Ishikawa (cell line): ENCODE data around the gene EXOSC5.

Source experiments
- CEBPB ChIP-seq: IDR thresholded peaks from 2 replicates; pipeline ENCODE4 v1.6.1; 2012
- CREB1 ChIP-seq: IDR thresholded peaks from 2 replicates; pipeline ENCODE4 v1.6.1; 2012; ENCODE audit warnings: low read depth
- EGR1 ChIP-seq: IDR thresholded peaks from 2 replicates; pipeline ENCODE4 v1.6.1; 2012
- EP300 ChIP-seq: IDR thresholded peaks from 2 replicates; pipeline ENCODE4 v1.6.1; 2012; ENCODE audit warnings: borderline replicate concordance
- FOXM1 ChIP-seq: IDR thresholded peaks from 2 replicates; pipeline ENCODE4 v1.6.1; 2012; ENCODE audit warnings: low read depth, borderline replicate concordance
- NFIC ChIP-seq: IDR thresholded peaks from 2 replicates; pipeline ENCODE4 v1.6.1; 2012
- RAD21 ChIP-seq: IDR thresholded peaks from 2 replicates; pipeline ENCODE4 v1.6.1; 2012; ENCODE audit warnings: low read depth
- TAF1 ChIP-seq: IDR thresholded peaks from 2 replicates; pipeline ENCODE4 v1.6.1; 2012; ENCODE audit warnings: low read depth, mild to moderate bottlenecking
- TCF12 ChIP-seq: IDR thresholded peaks from 2 replicates; pipeline ENCODE4 v1.6.1; 2012; ENCODE audit warnings: low read depth
- TEAD4 ChIP-seq: IDR thresholded peaks from 2 replicates; pipeline ENCODE4 v1.6.1; 2012
- YY1 ChIP-seq: IDR thresholded peaks from 2 replicates; pipeline ENCODE4 v1.6.1; 2012; ENCODE audit warnings: low read depth
- ZBTB7A ChIP-seq: IDR thresholded peaks from 2 replicates; pipeline ENCODE4 v1.6.1; 2012; ENCODE audit warnings: low read depth
- TF ChIP-seq, protein P1 (sequence below): IDR thresholded peaks from 2 replicates; pipeline ENCODE4 v1.6.1; 2012; ENCODE audit warnings: low read depth, mild to moderate bottlenecking
- TF ChIP-seq, protein P2 (sequence below): IDR thresholded peaks from 2 replicates; pipeline ENCODE4 v1.6.1; 2012
- TF ChIP-seq, protein P3 (sequence below): IDR thresholded peaks from 2 replicates; pipeline ENCODE4 v1.6.1; 2012

Gene EXOSC5

DNA sequence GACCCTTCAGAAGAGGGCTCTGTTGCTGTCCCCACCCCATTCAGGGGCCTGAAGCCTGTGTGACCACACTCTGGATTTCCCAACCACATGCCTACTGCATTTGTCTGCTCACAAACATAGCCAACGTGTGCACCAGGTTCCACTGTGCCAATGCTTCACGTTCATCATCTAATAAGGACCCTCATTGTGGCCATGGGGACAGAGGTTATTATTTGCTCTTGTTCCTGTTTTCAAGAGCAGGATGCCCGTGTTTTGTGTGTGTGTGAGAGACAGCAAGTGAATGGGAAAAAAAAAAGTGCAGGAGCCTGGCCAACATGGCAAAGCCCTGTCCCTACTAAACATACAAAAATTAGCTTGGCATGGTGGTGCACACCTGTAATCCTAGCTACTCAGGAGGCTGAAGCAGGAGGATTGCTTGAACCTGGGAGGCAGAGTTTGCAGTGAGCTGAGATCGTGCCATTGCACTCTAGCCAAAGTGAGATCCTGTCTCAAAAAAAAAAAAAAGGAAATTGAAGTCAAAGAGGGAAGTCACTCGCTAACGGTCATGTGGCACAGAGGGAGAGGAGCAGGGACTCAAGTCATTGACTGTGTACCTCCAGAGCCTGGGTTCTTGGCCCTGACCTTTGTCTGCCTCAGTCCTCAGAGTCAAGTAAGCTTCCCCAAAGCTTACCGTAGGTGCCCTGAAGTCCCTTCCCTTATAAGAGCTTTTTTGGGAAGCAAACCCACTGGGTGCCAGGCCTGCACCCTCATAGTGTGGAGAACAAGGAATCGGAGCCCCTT is 23.1 kb upstream of the EXOSC5 start:
- TF ChIP-seq RAD21 = no peak
- TF ChIP-seq EP300 = no peak
- TF ChIP-seq CREB1 = no peak

DNA sequence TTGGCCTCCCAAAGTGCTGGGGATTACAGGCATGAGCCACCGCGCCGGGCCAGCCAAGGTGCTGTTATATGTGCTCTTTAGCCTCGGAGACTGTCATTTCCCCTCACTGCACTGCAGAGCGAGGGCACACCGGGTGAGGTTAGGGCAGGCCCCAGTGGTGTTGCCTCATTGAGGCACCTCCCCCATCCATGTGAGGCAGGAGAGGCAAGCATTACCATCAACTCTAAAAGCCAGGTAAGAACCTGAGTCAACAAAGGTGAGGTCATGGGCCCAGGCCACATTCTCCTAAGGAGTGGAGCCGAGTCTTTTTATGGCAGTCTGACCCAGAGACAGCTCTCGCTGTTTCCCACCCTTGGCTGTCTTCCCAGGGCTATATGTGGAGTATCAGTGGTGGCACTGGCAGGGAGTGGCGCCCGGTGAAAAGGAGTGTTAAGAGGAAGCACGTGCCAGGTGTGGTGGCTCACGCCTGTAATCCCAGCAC is 19.1 kb upstream of the EXOSC5 start:
- no peak for TF ChIP-seq EGR1
- no peak for TF ChIP-seq FOXM1
- TF ChIP-seq, protein P1, sequence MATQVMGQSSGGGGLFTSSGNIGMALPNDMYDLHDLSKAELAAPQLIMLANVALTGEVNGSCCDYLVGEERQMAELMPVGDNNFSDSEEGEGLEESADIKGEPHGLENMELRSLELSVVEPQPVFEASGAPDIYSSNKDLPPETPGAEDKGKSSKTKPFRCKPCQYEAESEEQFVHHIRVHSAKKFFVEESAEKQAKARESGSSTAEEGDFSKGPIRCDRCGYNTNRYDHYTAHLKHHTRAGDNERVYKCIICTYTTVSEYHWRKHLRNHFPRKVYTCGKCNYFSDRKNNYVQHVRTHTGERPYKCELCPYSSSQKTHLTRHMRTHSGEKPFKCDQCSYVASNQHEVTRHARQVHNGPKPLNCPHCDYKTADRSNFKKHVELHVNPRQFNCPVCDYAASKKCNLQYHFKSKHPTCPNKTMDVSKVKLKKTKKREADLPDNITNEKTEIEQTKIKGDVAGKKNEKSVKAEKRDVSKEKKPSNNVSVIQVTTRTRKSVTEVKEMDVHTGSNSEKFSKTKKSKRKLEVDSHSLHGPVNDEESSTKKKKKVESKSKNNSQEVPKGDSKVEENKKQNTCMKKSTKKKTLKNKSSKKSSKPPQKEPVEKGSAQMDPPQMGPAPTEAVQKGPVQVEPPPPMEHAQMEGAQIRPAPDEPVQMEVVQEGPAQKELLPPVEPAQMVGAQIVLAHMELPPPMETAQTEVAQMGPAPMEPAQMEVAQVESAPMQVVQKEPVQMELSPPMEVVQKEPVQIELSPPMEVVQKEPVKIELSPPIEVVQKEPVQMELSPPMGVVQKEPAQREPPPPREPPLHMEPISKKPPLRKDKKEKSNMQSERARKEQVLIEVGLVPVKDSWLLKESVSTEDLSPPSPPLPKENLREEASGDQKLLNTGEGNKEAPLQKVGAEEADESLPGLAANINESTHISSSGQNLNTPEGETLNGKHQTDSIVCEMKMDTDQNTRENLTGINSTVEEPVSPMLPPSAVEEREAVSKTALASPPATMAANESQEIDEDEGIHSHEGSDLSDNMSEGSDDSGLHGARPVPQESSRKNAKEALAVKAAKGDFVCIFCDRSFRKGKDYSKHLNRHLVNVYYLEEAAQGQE = no peak
- TF ChIP-seq RAD21 = no peak
- no peak for TF ChIP-seq EP300
- TF ChIP-seq CREB1 = no peak
- no peak for TF ChIP-seq CEBPB
- TF ChIP-seq, protein P2, sequence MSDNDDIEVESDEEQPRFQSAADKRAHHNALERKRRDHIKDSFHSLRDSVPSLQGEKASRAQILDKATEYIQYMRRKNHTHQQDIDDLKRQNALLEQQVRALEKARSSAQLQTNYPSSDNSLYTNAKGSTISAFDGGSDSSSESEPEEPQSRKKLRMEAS = no peak
- TF ChIP-seq YY1 = no peak
- no peak for TF ChIP-seq TEAD4

DNA sequence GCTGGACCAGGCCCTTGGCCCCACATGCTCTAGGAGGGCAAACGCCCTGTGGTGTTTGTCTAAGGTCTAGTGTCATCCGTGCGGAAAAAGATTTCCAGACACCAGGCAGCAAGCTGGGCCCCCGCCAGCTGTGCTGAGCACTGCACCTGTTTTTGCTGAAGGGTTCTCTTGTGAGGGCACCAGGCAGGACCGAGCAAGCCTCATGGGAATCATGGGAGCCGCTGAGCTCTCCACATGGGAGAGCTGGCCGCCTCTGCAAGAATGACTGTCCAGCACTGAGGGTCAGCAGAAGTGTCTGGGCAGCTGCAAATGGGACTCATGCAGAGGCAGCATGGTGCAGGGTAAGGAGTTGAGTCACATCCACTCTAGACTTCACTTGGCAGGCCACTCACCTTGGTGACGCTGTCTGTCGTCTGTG is 18.0 kb upstream of the EXOSC5 start:
- no peak for TF ChIP-seq NFIC
- TF ChIP-seq TEAD4 = no peak
- TF ChIP-seq CEBPB = no peak
- no peak for TF ChIP-seq ZBTB7A
- no peak for TF ChIP-seq CREB1
- TF ChIP-seq TAF1 = no peak

DNA sequence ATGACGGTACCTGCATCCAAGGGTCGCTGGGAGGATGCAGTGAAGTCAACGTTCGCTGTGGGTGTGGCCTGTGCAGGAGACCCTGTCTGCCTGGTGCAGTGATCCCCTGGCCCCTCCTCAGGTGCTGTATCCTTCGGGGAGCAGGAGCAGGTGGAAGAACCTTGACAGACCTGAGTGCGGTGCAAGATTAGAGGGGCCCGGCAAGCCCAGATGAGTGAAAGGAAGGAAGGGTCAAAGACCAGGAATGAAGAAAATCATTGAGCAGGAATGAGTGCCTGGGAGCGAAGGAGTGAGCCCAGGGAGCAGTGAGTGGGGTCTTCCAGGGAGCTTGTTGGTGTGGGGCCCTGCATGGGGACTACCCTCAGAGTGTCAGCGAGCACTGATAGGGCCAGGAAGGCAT is 17.3 kb upstream of the EXOSC5 start:
- TF ChIP-seq, protein P1 = no peak
- TF ChIP-seq CEBPB (no peak), EP300 (no peak), NFIC (no peak), TAF1 (no peak), CREB1 (no peak), EGR1 (no peak)
- TF ChIP-seq, protein P3, sequence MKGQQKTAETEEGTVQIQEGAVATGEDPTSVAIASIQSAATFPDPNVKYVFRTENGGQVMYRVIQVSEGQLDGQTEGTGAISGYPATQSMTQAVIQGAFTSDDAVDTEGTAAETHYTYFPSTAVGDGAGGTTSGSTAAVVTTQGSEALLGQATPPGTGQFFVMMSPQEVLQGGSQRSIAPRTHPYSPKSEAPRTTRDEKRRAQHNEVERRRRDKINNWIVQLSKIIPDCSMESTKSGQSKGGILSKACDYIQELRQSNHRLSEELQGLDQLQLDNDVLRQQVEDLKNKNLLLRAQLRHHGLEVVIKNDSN = no peak
- TF ChIP-seq, protein P2 = no peak

DNA sequence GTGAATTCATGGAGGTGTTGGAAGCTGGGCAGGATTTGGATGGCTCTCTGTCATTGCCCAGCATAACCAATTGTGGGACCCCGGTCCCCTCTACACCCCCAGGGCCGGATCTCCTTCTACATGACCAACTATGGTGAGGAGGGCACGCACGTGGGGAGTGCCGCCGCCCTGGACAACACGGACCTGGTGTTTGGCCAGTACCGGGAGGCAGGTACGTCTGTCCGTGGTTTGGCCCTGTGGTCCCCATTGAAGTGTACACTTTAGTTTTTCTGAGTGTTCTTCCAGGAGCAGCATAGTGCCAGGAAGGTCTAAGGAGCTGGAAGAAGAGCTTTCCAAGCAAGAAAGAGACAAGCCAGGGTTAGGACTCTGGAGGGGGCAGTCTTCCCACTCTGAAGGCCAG is 16.8 kb upstream of the EXOSC5 start:
- TF ChIP-seq RAD21 (no peak), ZBTB7A (no peak), EP300 (no peak), EGR1 (no peak), TCF12 (no peak), TAF1 (no peak), NFIC (no peak), CEBPB (no peak), TEAD4 (no peak), CREB1 (no peak), FOXM1 (no peak)
- TF ChIP-seq, protein P3 = no peak
- TF ChIP-seq, protein P2 = no peak
- TF ChIP-seq, protein P1 = no peak
